Measurements from ENCODE around the gene EVX2.
A peak's percentile ranks its signal among the peaks of the same experiment; 100 is the strongest.

The EVX2 gene

GRCh38 chr2:176122052-176122682 lies 38.4 kb upstream of the EVX2 start:
- DNase-seq, result no peak

- DNase-seq, result no peak
Observed at GRCh38 chr2:176121190-176122051, 37.7 kb upstream of the EVX2 start.

GRCh38 chr2:176120364-176121189 lies 36.8 kb upstream of the EVX2 start:
- no peak for DNase-seq

GRCh38 chr2:176118601-176119339 lies 35.0 kb upstream of the EVX2 start:
- DNase-seq, result peak; percentile 64

GRCh38 chr2:176117823-176118371 lies 34.1 kb upstream of the EVX2 start:
- no peak for DNase-seq

GRCh38 chr2:176117162-176117822 lies 33.5 kb upstream of the EVX2 start:
- DNase-seq, result no peak

- DNase-seq, result no peak
Observed at GRCh38 chr2:176115883-176116813, 32.4 kb upstream of the EVX2 start, which contains the start of gene HOXD10. Gene HOXD10 (plus strand): TSS chr2:176116778. CDS start chr2:176116834, 56 bp downstream.

GRCh38 chr2:176114930-176115625 lies 31.3 kb upstream of the EVX2 start:
- no peak for DNase-seq

- DNase-seq, result peak; percentile 85
Observed at GRCh38 chr2:176114120-176114929, 30.6 kb upstream of the EVX2 start.

GRCh38 chr2:176112375-176113302 lies 28.9 kb upstream of the EVX2 start:
- DNase-seq, result no peak

GRCh38 chr2:176111846-176112374 lies 28.1 kb upstream of the EVX2 start:
- DNase-seq, result no peak

GRCh38 chr2:176111309-176111663 lies 27.5 kb upstream of the EVX2 start:
- DNase-seq, result peak; percentile 82

- DNase-seq, result no peak
Observed at GRCh38 chr2:176110415-176111308, 26.9 kb upstream of the EVX2 start.

- DNase-seq, result no peak
Observed at GRCh38 chr2:176109946-176110345, 26.2 kb upstream of the EVX2 start.

- DNase-seq, result no peak
Observed at GRCh38 chr2:176109192-176109901, 25.6 kb upstream of the EVX2 start.

- no peak for DNase-seq
Observed at GRCh38 chr2:176107731-176108181, 24.0 kb upstream of the EVX2 start.
